GM12865 (cell line): ENCODE measurements around the gene HIRA.

Source experiments
- DNase-seq: peaks from one replicate; pipeline ENCODE4 v3.0.0; 2010; ENCODE audit warnings: low read depth
- H3K4me3 ChIP-seq: 2 replicates; pipeline ENCODE4 v1.5.1; 2011; ENCODE audit warnings: mild to moderate bottlenecking, low read depth, low read length, control low read depth
- TF ChIP-seq, protein P1 (sequence below): IDR thresholded peaks from 2 replicates; pipeline ENCODE4 v1.5.1; 2011; ENCODE audit warnings: low read length, control low read depth, low read depth, inconsistent platforms; ENCODE audit not compliant: insufficient read depth; ENCODE audit errors: missing control alignments

Gene HIRA

DNA sequence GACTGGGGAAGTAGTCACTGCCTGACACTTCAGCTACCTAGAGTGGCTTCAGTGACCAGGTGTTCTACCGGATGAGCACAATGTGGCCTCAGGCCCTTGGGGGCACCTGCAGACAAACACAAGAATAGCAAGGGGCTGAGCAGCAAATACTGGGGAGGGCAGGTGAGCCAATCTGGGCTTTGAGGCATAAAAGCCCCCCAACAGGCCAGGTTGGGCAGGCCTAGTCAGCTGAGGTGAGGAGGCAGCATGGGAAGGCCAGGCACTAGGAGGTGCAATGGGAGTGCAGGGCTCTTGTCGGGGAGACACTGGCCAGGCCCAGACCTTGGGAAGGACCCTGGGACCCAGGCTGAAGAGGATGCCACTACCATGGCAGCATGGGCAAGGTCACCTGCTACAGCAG, 38.5 kb upstream of the HIRA start:
- no peak for DNase-seq
- H3K4me3 ChIP-seq = no peak overlapping the region
- TF ChIP-seq, protein P1, sequence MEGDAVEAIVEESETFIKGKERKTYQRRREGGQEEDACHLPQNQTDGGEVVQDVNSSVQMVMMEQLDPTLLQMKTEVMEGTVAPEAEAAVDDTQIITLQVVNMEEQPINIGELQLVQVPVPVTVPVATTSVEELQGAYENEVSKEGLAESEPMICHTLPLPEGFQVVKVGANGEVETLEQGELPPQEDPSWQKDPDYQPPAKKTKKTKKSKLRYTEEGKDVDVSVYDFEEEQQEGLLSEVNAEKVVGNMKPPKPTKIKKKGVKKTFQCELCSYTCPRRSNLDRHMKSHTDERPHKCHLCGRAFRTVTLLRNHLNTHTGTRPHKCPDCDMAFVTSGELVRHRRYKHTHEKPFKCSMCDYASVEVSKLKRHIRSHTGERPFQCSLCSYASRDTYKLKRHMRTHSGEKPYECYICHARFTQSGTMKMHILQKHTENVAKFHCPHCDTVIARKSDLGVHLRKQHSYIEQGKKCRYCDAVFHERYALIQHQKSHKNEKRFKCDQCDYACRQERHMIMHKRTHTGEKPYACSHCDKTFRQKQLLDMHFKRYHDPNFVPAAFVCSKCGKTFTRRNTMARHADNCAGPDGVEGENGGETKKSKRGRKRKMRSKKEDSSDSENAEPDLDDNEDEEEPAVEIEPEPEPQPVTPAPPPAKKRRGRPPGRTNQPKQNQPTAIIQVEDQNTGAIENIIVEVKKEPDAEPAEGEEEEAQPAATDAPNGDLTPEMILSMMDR = no peak

GRCh38 chr22:19469421-19469820, 37.9 kb upstream of the HIRA start:
- no peak for DNase-seq
- H3K4me3 ChIP-seq = no peak overlapping the region
- TF ChIP-seq, protein P1 = no peak

- DNase-seq = no peak
- no peak overlapping the region for H3K4me3 ChIP-seq
- TF ChIP-seq, protein P1 = no peak
Observed at GRCh38 chr22:19467912-19468311, 36.4 kb upstream of the HIRA start.

DNA sequence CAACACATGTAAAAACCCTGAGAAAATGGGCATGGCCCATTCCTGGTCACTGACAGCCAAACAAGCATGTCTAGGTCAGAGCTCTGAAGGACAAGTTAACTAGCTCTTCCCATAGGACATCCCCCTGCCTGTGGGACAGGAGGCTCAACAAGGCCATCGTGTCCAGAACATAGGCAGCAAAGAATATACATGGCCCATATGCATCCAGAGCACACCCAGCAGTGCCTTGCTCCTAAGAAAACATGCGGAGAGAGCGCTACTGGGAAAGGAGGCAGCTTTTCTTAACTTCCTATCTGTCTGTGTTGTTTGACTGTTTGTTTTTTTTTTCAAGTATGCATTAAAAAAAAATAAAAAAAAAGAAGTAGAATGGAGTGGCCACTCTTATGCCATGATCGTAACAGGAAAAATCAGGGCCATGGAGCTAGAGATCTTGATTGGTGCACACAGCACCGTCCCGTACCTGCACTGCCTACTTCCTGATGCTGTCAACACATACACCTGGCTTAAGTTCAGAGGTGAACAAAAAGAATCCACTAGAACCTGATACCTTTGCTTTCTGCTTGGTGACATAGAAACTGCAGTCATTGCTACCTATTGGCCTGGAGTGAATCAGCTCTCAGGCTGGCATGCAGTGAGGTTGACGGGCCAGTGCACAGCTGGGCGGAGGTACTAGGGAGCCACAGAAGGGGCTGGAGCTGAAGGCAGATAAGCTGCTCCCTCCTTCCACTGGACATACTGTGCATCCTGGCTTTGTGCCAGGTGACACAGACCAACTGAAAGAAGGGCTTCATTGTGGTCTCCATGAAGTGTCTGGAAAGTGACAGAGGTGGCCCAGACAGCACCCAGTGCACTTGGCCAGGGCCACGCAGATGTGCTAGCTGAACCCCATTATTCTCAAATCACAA, 35.6 kb upstream of the HIRA start:
- no peak for DNase-seq
- H3K4me3 ChIP-seq = no peak overlapping the region
- TF ChIP-seq, protein P1 = no peak

DNA sequence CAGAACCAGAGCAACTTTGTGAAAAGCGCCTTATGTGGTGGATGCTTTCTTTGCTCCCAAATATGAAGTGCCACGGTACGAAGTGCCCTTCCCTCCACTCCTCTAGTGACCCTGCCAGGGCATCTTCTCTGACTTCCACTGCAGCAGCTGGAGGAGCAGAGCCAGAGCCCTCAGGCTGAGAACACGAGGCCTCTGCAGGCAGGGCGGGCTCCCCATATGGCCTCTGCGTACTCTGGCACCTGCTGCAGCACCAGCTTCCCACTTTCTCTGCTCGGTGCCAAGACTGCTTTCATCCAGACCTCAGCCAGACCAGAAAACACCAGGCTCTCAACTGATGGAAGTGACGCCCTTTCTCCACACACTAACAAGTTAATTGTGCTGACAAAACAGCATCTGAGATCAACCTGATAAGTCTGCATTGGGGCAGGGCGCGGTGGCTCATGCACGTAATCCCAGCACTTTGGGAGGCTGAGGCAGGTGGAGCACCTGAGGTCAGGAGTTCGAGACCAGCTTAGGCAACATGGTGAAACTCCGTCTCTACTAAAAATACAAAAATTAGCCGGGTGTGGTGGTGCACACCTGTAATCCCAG, 34.7 kb upstream of the HIRA start:
- DNase-seq = no peak
- TF ChIP-seq, protein P1 = no peak
- H3K4me3 ChIP-seq = no peak overlapping the region

DNA sequence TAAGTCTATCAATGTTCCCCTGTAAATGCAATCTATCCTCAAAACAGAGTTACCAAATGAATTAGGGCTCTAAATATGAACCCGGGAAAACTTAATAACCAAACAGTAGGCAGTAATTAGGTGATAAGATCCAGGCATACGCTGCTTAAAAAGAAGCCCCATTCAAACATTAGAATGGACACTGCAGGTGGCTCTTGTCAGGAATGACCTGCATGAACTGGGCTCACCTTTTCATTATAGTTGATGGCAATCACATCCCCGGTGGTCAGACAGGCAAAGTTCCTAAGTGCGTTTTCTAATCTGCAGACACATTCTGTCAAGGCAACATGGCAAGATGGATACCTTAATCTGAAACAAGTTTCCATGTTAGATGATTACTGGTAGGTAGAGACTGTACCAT, 33.4 kb upstream of the HIRA start:
- no peak overlapping the region for H3K4me3 ChIP-seq
- DNase-seq = no peak
- TF ChIP-seq, protein P1 = no peak
